Measurements from ENCODE around the gene ANGEL1. TPM values are rescaled to one million over a fixed set of nuclear protein-coding genes. Genes with fewer than 3 reads are reported as not detected.

Gene ANGEL1
- total RNA-seq, 4 donors from 2014 or later = 7.9 to 15.8 (median 11.3) TPM

DNA sequence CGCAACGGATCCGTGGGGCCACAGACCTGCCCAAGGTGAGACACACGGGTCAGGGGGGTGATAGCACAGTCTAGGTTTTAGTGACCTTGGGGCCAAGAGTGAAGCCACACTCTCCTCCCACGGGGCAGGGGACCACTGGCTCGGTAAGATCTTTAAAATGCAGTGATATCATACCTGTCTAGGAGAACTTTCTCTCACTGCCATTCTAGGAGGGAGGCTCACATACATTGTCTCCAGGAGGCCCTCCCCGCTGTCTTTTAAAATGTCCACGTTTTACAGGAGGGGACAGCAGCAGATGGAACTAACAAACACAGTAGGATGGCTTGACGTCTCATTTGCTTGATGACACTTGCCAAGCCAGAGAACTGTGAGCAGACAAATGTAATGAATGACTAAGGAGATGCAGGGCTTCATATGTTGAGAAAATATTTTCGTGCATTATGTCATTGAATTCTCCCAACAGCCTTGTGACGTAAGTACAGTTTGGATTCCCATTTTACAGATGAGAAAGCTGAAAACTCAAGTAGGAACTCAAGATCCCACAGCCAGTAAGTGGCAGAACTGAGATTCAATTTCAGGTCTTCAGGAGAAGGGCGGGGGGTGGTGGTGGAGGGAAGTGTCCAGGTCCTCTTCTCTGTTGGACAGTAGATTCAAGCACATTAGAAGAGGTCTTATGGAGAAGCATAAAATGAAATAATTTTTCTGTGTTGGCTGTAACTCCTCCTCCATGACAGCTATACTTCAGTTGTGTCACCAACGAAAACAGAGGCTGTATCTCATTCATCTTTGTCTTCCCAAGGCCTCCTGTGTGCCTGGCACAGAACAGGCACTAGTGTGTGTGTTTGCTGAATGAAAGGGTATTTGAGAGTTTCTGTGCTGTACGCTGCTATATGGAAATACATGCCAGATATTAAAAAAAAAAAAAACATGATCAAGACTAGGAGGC, 49.3 kb downstream of the ANGEL1 start:
- H3K27me3 ChIP-seq = no peaks in the 10 kb centered on the region
- no peak for DNase-seq (ENCODE audit: extremely low spot score)
- peak overlapping the region; percentile 53 to 85 (median 72) for H3K27ac ChIP-seq (replicated peaks in 1 of 4)
- peak overlapping the region; percentile 73 to 95 (median 78) for H3K4me3 ChIP-seq
- TF ChIP-seq CTCF (IDR thresholded peaks at IDR 0.05) = no peak
- WGBS = 71% methylated on average over 14 of the region's 14 CpGs
- no peaks in the 10 kb centered on the region for H3K9me3 ChIP-seq
- peaks cover 0 to 3% (median 0%) of the 10 kb centered on the region in 4 donors for H3K36me3 ChIP-seq
- H3K4me1 ChIP-seq = peaks cover 23 to 60% (median 54%) of the 10 kb centered on the region in 4 donors
- intact Hi-C loops (cut with DNase I) = no loop called here

DNA sequence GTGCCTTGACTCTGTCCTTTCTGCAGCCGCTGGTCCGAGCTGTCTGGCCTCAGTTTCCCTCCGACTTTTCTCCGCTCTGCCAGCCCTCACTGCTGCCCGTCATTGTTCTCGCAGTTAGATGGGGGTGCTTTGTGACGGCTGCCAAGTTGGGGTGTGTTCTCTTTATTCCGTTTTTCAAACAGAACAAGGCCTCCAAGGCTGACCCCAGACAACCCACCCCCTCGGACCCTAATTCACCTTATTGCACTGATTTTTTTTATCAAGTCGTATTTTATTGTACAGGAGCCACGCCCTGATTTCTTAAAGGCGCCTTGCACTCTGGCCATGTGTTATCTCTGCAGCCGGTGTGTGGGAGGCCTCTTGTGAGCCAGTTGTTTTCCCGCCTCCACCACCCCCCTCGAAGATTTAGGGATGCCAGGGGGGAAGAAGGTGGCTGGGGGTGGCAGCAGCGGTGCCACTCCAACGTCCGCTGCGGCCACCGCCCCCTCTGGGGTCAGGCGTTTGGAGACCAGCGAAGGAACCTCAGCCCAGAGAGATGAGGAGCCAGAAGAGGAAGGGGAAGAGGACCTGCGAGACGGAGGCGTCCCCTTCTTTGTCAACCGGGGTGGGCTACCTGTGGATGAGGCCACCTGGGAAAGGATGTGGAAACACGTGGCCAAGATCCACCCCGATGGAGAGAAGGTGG, 50.1 kb downstream of the ANGEL1 start:
- Histone ChIP-seq H3K9me3 (no peaks in the 10 kb centered on the region), H3K4me1 (peaks cover 17 to 52% (median 46%) of the 10 kb centered on the region in 4 donors), H3K27ac (replicated peaks in 1 of 4) (peak overlapping the region; percentile 68 to 85 (median 76)), H3K4me3 (peak overlapping the region; percentile 73 to 95 (median 78)), H3K27me3 (no peaks in the 10 kb centered on the region), H3K36me3 (peaks cover 0 to 3% (median 0%) of the 10 kb centered on the region in 4 donors)
- no peak for DNase-seq (ENCODE audit: extremely low spot score)
- WGBS = 22% methylated on average over 19 of the region's 28 CpGs
- intact Hi-C loops (cut with DNase I) = no loop called here
- no peak for TF ChIP-seq CTCF (IDR thresholded peaks at IDR 0.05)
- no peak for TF ChIP-seq POLR2AphosphoS5 (IDR thresholded peaks at IDR 0.05)
- TF ChIP-seq POLR2A (IDR thresholded peaks at IDR 0.05; ENCODE audit: low read depth) = no peak
- no peak for TF ChIP-seq EP300 (IDR thresholded peaks at IDR 0.05)

GRCh38 chr14:76761960-76762410, 50.7 kb downstream of the ANGEL1 start:
- H3K27me3 ChIP-seq = no peaks in the 10 kb centered on the region
- H3K9me3 ChIP-seq = no peaks in the 10 kb centered on the region
- H3K27ac ChIP-seq (replicated peaks in 1 of 4) = peak overlapping the region; percentile 68 to 85 (median 76)
- TF ChIP-seq POLR2AphosphoS5 (IDR thresholded peaks at IDR 0.05) (no peak), EP300 (IDR thresholded peaks at IDR 0.05) (no peak), POLR2A (IDR thresholded peaks at IDR 0.05; ENCODE audit: low read depth) (no peak), CTCF (IDR thresholded peaks at IDR 0.05) (no peak)
- intact Hi-C loops (cut with DNase I) = no loop called here
- WGBS = under 1% methylated on average over 29 of the region's 54 CpGs
- peak; percentile 87 for DNase-seq (ENCODE audit: extremely low spot score)
- H3K4me1 ChIP-seq = peaks cover 12 to 48% (median 44%) of the 10 kb centered on the region in 4 donors
- H3K4me3 ChIP-seq = peak overlapping the region; percentile 73 to 95 (median 78)
- H3K36me3 ChIP-seq = peaks cover 0 to 3% (median 0%) of the 10 kb centered on the region in 4 donors

DNA sequence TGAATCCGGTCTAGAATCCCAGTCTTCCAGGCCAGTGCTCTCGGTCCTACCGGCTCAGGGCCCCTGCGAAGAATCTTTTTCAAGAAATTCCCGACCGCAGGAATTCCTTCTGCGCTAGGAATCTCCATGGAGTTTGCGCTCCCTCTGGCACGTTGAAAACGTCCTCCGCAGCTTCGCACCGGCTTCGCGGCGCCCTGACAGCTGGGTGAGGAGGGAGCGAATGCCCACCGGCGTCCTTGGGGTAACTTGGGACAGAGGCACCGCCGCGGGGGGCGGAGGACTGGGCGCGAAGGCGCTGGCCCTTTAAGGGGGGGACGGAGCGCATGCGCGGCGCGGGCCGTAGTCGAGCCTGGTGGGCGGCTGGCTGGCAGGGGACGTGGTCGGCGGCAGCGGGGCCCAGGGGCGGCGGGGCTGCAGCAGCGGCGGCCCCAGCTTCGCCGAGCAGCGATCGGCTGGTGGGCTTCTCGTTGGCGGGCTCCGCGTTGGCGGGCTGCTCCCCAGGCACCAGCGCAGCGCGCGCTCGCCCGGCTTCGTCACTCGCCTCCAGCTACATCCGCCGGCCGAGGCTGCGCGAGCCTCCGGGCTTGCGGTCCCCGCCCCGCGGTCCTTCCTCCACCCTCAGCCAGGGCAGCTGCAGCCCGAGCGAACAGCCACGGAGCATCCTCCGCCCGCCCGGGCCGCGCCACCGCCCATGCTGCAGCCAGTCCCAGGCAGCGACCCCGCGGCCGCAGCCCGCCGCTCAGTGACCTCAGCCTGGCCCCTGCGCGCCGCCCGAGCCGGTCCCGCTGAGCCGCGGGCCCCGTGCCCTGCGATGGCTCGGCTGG, 51.3 kb downstream of the ANGEL1 start, which contains the start of gene VASH1:
TSS of gene VASH1 (plus strand) at position 333 of the 824 bp plus-strand sequence. CDS start 1,354 bp downstream, outside the sequence.
- DNase-seq (ENCODE audit: extremely low spot score) = peak; percentile 93
- peaks cover 12 to 48% (median 44%) of the 10 kb centered on the region in 4 donors for H3K4me1 ChIP-seq
- H3K27ac ChIP-seq (replicated peaks in 1 of 4) = peak within 1 kb of the TSS; percentile 68 to 85 (median 76)
- peak within 1 kb of the TSS; percentile 73 to 95 (median 78) for H3K4me3 ChIP-seq
- no peak for TF ChIP-seq CTCF (IDR thresholded peaks at IDR 0.05)
- TF ChIP-seq POLR2AphosphoS5 (IDR thresholded peaks at IDR 0.05) = peak; percentile 29 to 40
- 1% methylated on average over 22 of the region's 96 CpGs for WGBS
- intact Hi-C loops (cut with DNase I) = no loop called here
- H3K27me3 ChIP-seq = no peaks in the 10 kb centered on the region
- H3K36me3 ChIP-seq = no peaks in the 10 kb centered on the region
- H3K9me3 ChIP-seq = no peaks in the 10 kb centered on the region
